Brain microvascular endothelial cell (primary cell): ENCODE measurements around the gene RERE.

Experiments used
- DNase-seq: peaks from one replicate; pipeline ENCODE4 v3.0.0-alpha.2; 2020
- H3K27ac ChIP-seq: fragments of 250-450 bp; sonication (Bioruptor Pico); 2 replicates; pipeline ENCODE4 v1.5.1; 2020; ENCODE audit warnings: mild to moderate bottlenecking, moderate library complexity
- H3K27me3 ChIP-seq: fragments of 250-450 bp; sonication (Bioruptor Pico); replicated peaks from 2 replicates; pipeline ENCODE4 v1.5.1; 2020; ENCODE audit warnings: mild to moderate bottlenecking
- H3K36me3 ChIP-seq: fragments of 250-450 bp; sonication (Bioruptor Pico); replicated peaks from 2 replicates; pipeline ENCODE4 v1.5.1; 2020; ENCODE audit warnings: mild to moderate bottlenecking
- H3K4me3 ChIP-seq: 2 replicates; pipeline ENCODE4 v1.5.1; 2011; ENCODE audit warnings: low read depth, mild to moderate bottlenecking, control low read depth, low read length, moderate library complexity
- CTCF ChIP-seq: IDR thresholded peaks from 2 replicates; pipeline ENCODE4 v1.5.1; 2011; ENCODE audit warnings: low read depth, mild to moderate bottlenecking, moderate library complexity, low read length, control low read depth, inconsistent platforms; ENCODE audit errors: missing control alignments
- in situ Hi-C: cut with HindIII; loops from 2 replicates; pipeline ENCODE4 v1.10.0; 2017; ENCODE audit warnings: low sequenced_read_pairs, low pct_ligation_motif_present

Gene RERE

GRCh38 chr1:8370905-8371315 lies 446.5 kb downstream of the RERE start:
- peak overlapping the region; percentile 8 for H3K27ac ChIP-seq
- H3K36me3 ChIP-seq: peaks cover 9% of the 10 kb centered on the region
- no peaks in the 10 kb centered on the region for H3K27me3 ChIP-seq
- in situ Hi-C loops: no loop called here
- TF ChIP-seq CTCF: no peak
- no peak overlapping the region for H3K4me3 ChIP-seq
- no peak for DNase-seq

- H3K36me3 ChIP-seq: peaks cover 15% of the 10 kb centered on the region
- no peaks in the 10 kb centered on the region for H3K27me3 ChIP-seq
- in situ Hi-C loops: no loop called here
- peak overlapping the region; percentile 8 for H3K27ac ChIP-seq
- DNase-seq: peak; percentile 57
- H3K4me3 ChIP-seq: no peak overlapping the region
- no peak for TF ChIP-seq CTCF
Measured at GRCh38 chr1:8370046-8370881, 447.2 kb downstream of the RERE start.

GRCh38 chr1:8368956-8369639 lies 448.3 kb downstream of the RERE start:
- no peaks in the 10 kb centered on the region for H3K27me3 ChIP-seq
- peaks cover 24% of the 10 kb centered on the region for H3K36me3 ChIP-seq
- no peak overlapping the region for H3K27ac ChIP-seq
- H3K4me3 ChIP-seq: no peak overlapping the region
- TF ChIP-seq CTCF: no peak
- in situ Hi-C loops: no loop called here
- DNase-seq: no peak

GRCh38 chr1:8367571-8368194 lies 449.8 kb downstream of the RERE start:
- in situ Hi-C loops: no loop called here
- Histone ChIP-seq H3K27ac (peak overlapping the region; percentile 21), H3K4me3 (no peak overlapping the region), H3K27me3 (no peaks in the 10 kb centered on the region), H3K36me3 (peaks cover 34% of the 10 kb centered on the region)
- TF ChIP-seq CTCF: no peak
- no peak for DNase-seq

- TF ChIP-seq CTCF: no peak
- H3K36me3 ChIP-seq: peaks cover 53% of the 10 kb centered on the region
- H3K4me3 ChIP-seq: no peak overlapping the region
- no peak for DNase-seq
- in situ Hi-C loops: no loop called here
- H3K27me3 ChIP-seq: no peaks in the 10 kb centered on the region
- H3K27ac ChIP-seq: no peak overlapping the region
Measured at GRCh38 chr1:8365661-8366362, 451.6 kb downstream of the RERE start.
